ENCODE measurements around the gene CDK2.
A peak's percentile ranks its signal among the peaks of the same experiment; 100 is the strongest.
"Not testable (repeated sequence)": the region's sequence is repeated elsewhere in the genome, so short reads cannot be mapped to it uniquely, and the experiment has no call there.

CDK2 gene

GRCh38 chr12:56003376-56003775 lies 36.7 kb downstream of the CDK2 start:
- H3K9me3 ChIP-seq (ENCODE audit: insufficient read depth, low read depth, low read length); H3K9ac ChIP-seq (ENCODE audit: low read depth, low read length); H3K4me1 ChIP-seq (ENCODE audit: insufficient read depth, low read length); H3K4me3 ChIP-seq (ENCODE audit: low read length); H3K27ac ChIP-seq (ENCODE audit: low read length); H3K27me3 ChIP-seq (ENCODE audit: insufficient read depth, low read length): not testable (repeated sequence)
- peaks cover 32% of the 10 kb centered on the region for H3K36me3 ChIP-seq (ENCODE audit: insufficient read depth, low read depth, low read length)

GRCh38 chr12:56004211-56004610 lies 37.6 kb downstream of the CDK2 start:
- peaks cover 32% of the 10 kb centered on the region for H3K36me3 ChIP-seq (ENCODE audit: insufficient read depth, low read depth, low read length)
- H3K9me3 ChIP-seq (ENCODE audit: insufficient read depth, low read depth, low read length) = no peaks in the 10 kb centered on the region
- H3K4me3 ChIP-seq (ENCODE audit: low read length) = no peak overlapping the region
- H3K27ac ChIP-seq (ENCODE audit: low read length) = no peak overlapping the region
- H3K27me3 ChIP-seq (ENCODE audit: insufficient read depth, low read length) = no peaks in the 10 kb centered on the region
- H3K4me1 ChIP-seq (ENCODE audit: insufficient read depth, low read length) = peaks cover 6% of the 10 kb centered on the region; the same call in 1 of the 2 replicates
- no peak overlapping the region for H3K9ac ChIP-seq (ENCODE audit: low read depth, low read length)

GRCh38 chr12:56007564-56008559 lies 41.2 kb downstream of the CDK2 start:
- no peaks in the 10 kb centered on the region for H3K9me3 ChIP-seq (ENCODE audit: insufficient read depth, low read depth, low read length)
- peaks cover 22% of the 10 kb centered on the region for H3K36me3 ChIP-seq (ENCODE audit: insufficient read depth, low read depth, low read length)
- peak overlapping the region; percentile 94 for H3K4me3 ChIP-seq (ENCODE audit: low read length)
- H3K4me1 ChIP-seq (ENCODE audit: insufficient read depth, low read length) = peaks cover 6% of the 10 kb centered on the region; the same call in 1 of the 2 replicates
- no peaks in the 10 kb centered on the region for H3K27me3 ChIP-seq (ENCODE audit: insufficient read depth, low read length)
- H3K9ac ChIP-seq (ENCODE audit: low read depth, low read length) = peak overlapping the region; percentile 98
- H3K27ac ChIP-seq (ENCODE audit: low read length) = peak overlapping the region; percentile 83

- no peak overlapping the region for H3K9ac ChIP-seq (ENCODE audit: low read depth, low read length)
- H3K4me3 ChIP-seq (ENCODE audit: low read length) = no peak overlapping the region
- peaks cover 2% of the 10 kb centered on the region; the same call in 1 of the 2 replicates for H3K36me3 ChIP-seq (ENCODE audit: insufficient read depth, low read depth, low read length)
- H3K27ac ChIP-seq (ENCODE audit: low read length) = no peak overlapping the region
- peaks cover 6% of the 10 kb centered on the region; the same call in 1 of the 2 replicates for H3K4me1 ChIP-seq (ENCODE audit: insufficient read depth, low read length)
- no peaks in the 10 kb centered on the region for H3K27me3 ChIP-seq (ENCODE audit: insufficient read depth, low read length)
- no peaks in the 10 kb centered on the region for H3K9me3 ChIP-seq (ENCODE audit: insufficient read depth, low read depth, low read length)
Measured at GRCh38 chr12:56010111-56010570, 43.5 kb downstream of the CDK2 start.

GRCh38 chr12:56011509-56012090 lies 45.0 kb downstream of the CDK2 start:
- no peaks in the 10 kb centered on the region for H3K27me3 ChIP-seq (ENCODE audit: insufficient read depth, low read length)
- H3K4me3 ChIP-seq (ENCODE audit: low read length) = no peak overlapping the region
- H3K9me3 ChIP-seq (ENCODE audit: insufficient read depth, low read depth, low read length) = no peaks in the 10 kb centered on the region
- no peaks in the 10 kb centered on the region for H3K36me3 ChIP-seq (ENCODE audit: insufficient read depth, low read depth, low read length)
- H3K4me1 ChIP-seq (ENCODE audit: insufficient read depth, low read length) = peaks cover 6% of the 10 kb centered on the region; the same call in 1 of the 2 replicates
- no peak overlapping the region for H3K27ac ChIP-seq (ENCODE audit: low read length)
- no peak overlapping the region for H3K9ac ChIP-seq (ENCODE audit: low read depth, low read length)

- Histone ChIP-seq H3K9ac (ENCODE audit: low read depth, low read length) (no peak overlapping the region), H3K27me3 (ENCODE audit: insufficient read depth, low read length) (no peaks in the 10 kb centered on the region), H3K4me1 (ENCODE audit: insufficient read depth, low read length) (no peaks in the 10 kb centered on the region), H3K9me3 (ENCODE audit: insufficient read depth, low read depth, low read length) (no peaks in the 10 kb centered on the region), H3K36me3 (ENCODE audit: insufficient read depth, low read depth, low read length) (peaks cover 7% of the 10 kb centered on the region; the same call in 1 of the 2 replicates), H3K4me3 (ENCODE audit: low read length) (no peak overlapping the region), H3K27ac (ENCODE audit: low read length) (no peak overlapping the region)
Measured at GRCh38 chr12:56013482-56013881, 46.9 kb downstream of the CDK2 start.

GRCh38 chr12:56014205-56014604 lies 47.6 kb downstream of the CDK2 start:
- no peaks in the 10 kb centered on the region for H3K27me3 ChIP-seq (ENCODE audit: insufficient read depth, low read length)
- H3K36me3 ChIP-seq (ENCODE audit: insufficient read depth, low read depth, low read length) = peaks cover 10% of the 10 kb centered on the region
- H3K9me3 ChIP-seq (ENCODE audit: insufficient read depth, low read depth, low read length) = no peaks in the 10 kb centered on the region
- no peak overlapping the region for H3K9ac ChIP-seq (ENCODE audit: low read depth, low read length)
- H3K4me3 ChIP-seq (ENCODE audit: low read length) = no peak overlapping the region
- no peak overlapping the region for H3K27ac ChIP-seq (ENCODE audit: low read length)
- H3K4me1 ChIP-seq (ENCODE audit: insufficient read depth, low read length) = no peaks in the 10 kb centered on the region

GRCh38 chr12:56017181-56017580 lies 50.6 kb downstream of the CDK2 start:
- H3K36me3 ChIP-seq (ENCODE audit: insufficient read depth, low read depth, low read length) = peaks cover 12% of the 10 kb centered on the region
- peaks cover 16% of the 10 kb centered on the region for H3K4me1 ChIP-seq (ENCODE audit: insufficient read depth, low read length)
- no peaks in the 10 kb centered on the region for H3K27me3 ChIP-seq (ENCODE audit: insufficient read depth, low read length)
- no peaks in the 10 kb centered on the region for H3K9me3 ChIP-seq (ENCODE audit: insufficient read depth, low read depth, low read length)
- H3K27ac ChIP-seq (ENCODE audit: low read length) = no peak overlapping the region
- H3K9ac ChIP-seq (ENCODE audit: low read depth, low read length) = no peak overlapping the region
- no peak overlapping the region for H3K4me3 ChIP-seq (ENCODE audit: low read length)

- Histone ChIP-seq H3K9ac (ENCODE audit: low read depth, low read length) (no peak overlapping the region), H3K27ac (ENCODE audit: low read length) (no peak overlapping the region)
Measured at GRCh38 chr12:56018356-56018755, 51.7 kb downstream of the CDK2 start.

GRCh38 chr12:56020423-56021184 lies 54.0 kb downstream of the CDK2 start, which contains the start of gene IKZF4:
Gene IKZF4, plus strand, starts transcription at chr12:56021043. Its CDS starts 451 bp downstream, at chr12:56021494.
- Histone ChIP-seq H3K27me3 (ENCODE audit: insufficient read depth, low read length) (no peaks in the 10 kb centered on the region), H3K9ac (ENCODE audit: low read depth, low read length) (peak within 1 kb of the TSS; percentile 81; the same call in 1 of the 2 replicates), H3K9me3 (ENCODE audit: insufficient read depth, low read depth, low read length) (no peaks in the 10 kb centered on the region), H3K4me3 (ENCODE audit: low read length) (peak within 1 kb of the TSS; percentile 65), H3K27ac (ENCODE audit: low read length) (peak within 1 kb of the TSS; percentile 85), H3K36me3 (ENCODE audit: insufficient read depth, low read depth, low read length) (peaks cover 26% of the 10 kb centered on the region), H3K4me1 (ENCODE audit: insufficient read depth, low read length) (peaks cover 17% of the 10 kb centered on the region)

More at GRCh38 chr12:56018356-56018755, 51.7 kb downstream of the CDK2 start:
- Histone ChIP-seq H3K9me3 (ENCODE audit: insufficient read depth, low read depth, low read length) (no peaks in the 10 kb centered on the region), H3K36me3 (ENCODE audit: insufficient read depth, low read depth, low read length) (peaks cover 12% of the 10 kb centered on the region), H3K4me3 (ENCODE audit: low read length) (no peak overlapping the region), H3K27me3 (ENCODE audit: insufficient read depth, low read length) (no peaks in the 10 kb centered on the region), H3K4me1 (ENCODE audit: insufficient read depth, low read length) (peaks cover 17% of the 10 kb centered on the region)

- H3K36me3 ChIP-seq (ENCODE audit: insufficient read depth, low read depth, low read length) = peaks cover 34% of the 10 kb centered on the region
- H3K4me1 ChIP-seq (ENCODE audit: insufficient read depth, low read length) = peaks cover 17% of the 10 kb centered on the region
- peak overlapping the region; percentile 81; the same call in 1 of the 2 replicates for H3K9ac ChIP-seq (ENCODE audit: low read depth, low read length)
- H3K4me3 ChIP-seq (ENCODE audit: low read length) = peak overlapping the region; percentile 65
- H3K9me3 ChIP-seq (ENCODE audit: insufficient read depth, low read depth, low read length) = no peaks in the 10 kb centered on the region
- peak overlapping the region; percentile 85 for H3K27ac ChIP-seq (ENCODE audit: low read length)
- H3K27me3 ChIP-seq (ENCODE audit: insufficient read depth, low read length) = no peaks in the 10 kb centered on the region
Measured at GRCh38 chr12:56021889-56022497, 55.4 kb downstream of the CDK2 start.

Data from iPS-20b (cell line).